Peyer's patch (tissue), 4 donors: ENCODE results near the gene MRC2. TPM values are rescaled to one million over a fixed set of nuclear protein-coding genes. Genes with fewer than 3 reads are reported as not detected.
"Not testable (repeated sequence)": the region's sequence is repeated elsewhere in the genome, so short reads cannot be mapped to it uniquely, and the experiment has no call there.

ENCODE experiments used
- DNase-seq, 3 donors: peaks; one replicate each; pipeline ENCODE4 v3.0.0-alpha.2; 2017 to 2019
- H3K27ac ChIP-seq, 4 donors: fragments of 200-600 bp; sonication (generic); one replicate each; pipeline ENCODE4 v1.5.1; 2016 to 2019
- H3K27me3 ChIP-seq, 2 donors: fragments of 200-600 bp; sonication (generic); one replicate each; pipeline ENCODE4 v1.5.1; 2019
- H3K36me3 ChIP-seq, 3 donors: fragments of 200-600 bp; sonication (generic); one replicate each; pipeline ENCODE4 v1.5.1; 2016 to 2019
- H3K4me1 ChIP-seq, 4 donors: fragments of 200-600 bp; sonication (generic); one replicate each; pipeline ENCODE4 v1.5.1; 2016 to 2019
- H3K4me3 ChIP-seq, 4 donors: fragments of 200-600 bp; sonication (generic); 1 replicate in 3 of 4; 2 replicates in 1 of 4; pipeline ENCODE4 v1.5.1; 2016 to 2019; ENCODE audit warnings: mild to moderate bottlenecking in 1 of 4
- H3K9me3 ChIP-seq, 4 donors: fragments of 200-600 bp; sonication (generic); one replicate each; pipeline ENCODE4 v1.5.1; 2016 to 2019; ENCODE audit warnings: mild to moderate bottlenecking in 1 of 4
- CTCF ChIP-seq, 6 experiments: fragments of 450-650 bp in 4 of 6; fragments of 200-600 bp in 2 of 6; sonication (generic) in 1 of 6; IDR thresholded peaks; one replicate each; pipeline ENCODE4 v1.5.1; 2017 to 2019; ENCODE audit warnings: antibody characterized with exemption in 6 of 6, mild to moderate bottlenecking in 3 of 6, moderate library complexity in 1 of 6
- POLR2A ChIP-seq, 2 donors: fragments of 450-650 bp; IDR thresholded peaks; one replicate each; pipeline ENCODE4 v1.5.1; 2017; ENCODE audit warnings: antibody characterized with exemption in 2 of 2, mild to moderate bottlenecking in 2 of 2, moderate library complexity in 2 of 2
- total RNA-seq, 4 donors: library from RNA; depleted of rRNA; stranded (reverse); fragments of >200 nt; gene quantifications; one replicate each; pipeline ENCODE4 v1.1.0, GENCODE V29; 2016

Gene MRC2
- total RNA-seq, 4 donors from 2014 or later, result 9.0 to 33.8 (median 14.6) TPM

GRCh38 chr17:62587554-62587953 lies 39.9 kb upstream of the MRC2 start:
- DNase-seq, result no peak
- TF ChIP-seq POLR2A (IDR thresholded peaks at IDR 0.05) (no peak), CTCF (IDR thresholded peaks at IDR 0.05) (no peak)
- peaks cover 0 to 70% (median 0%) of the 10 kb centered on the region in 3 donors for H3K36me3 ChIP-seq
- no peak overlapping the region for H3K4me3 ChIP-seq
- H3K27me3 ChIP-seq, result no peaks in the 10 kb centered on the region
- H3K4me1 ChIP-seq, result no peaks in the 10 kb centered on the region
- H3K9me3 ChIP-seq, result no peaks in the 10 kb centered on the region
- H3K27ac ChIP-seq, result no peak overlapping the region

- Histone ChIP-seq H3K9me3 (no peaks in the 10 kb centered on the region), H3K27ac (no peak overlapping the region), H3K4me3 (no peak overlapping the region), H3K4me1 (no peaks in the 10 kb centered on the region), H3K27me3 (no peaks in the 10 kb centered on the region), H3K36me3 (peaks cover 0 to 70% (median 0%) of the 10 kb centered on the region in 3 donors)
- DNase-seq, result no peak
- TF ChIP-seq CTCF (IDR thresholded peaks at IDR 0.05), result no peak
- TF ChIP-seq POLR2A (IDR thresholded peaks at IDR 0.05), result no peak
Observed at GRCh38 chr17:62588109-62588508, 39.4 kb upstream of the MRC2 start.

- H3K36me3 ChIP-seq, result peaks cover 0 to 76% (median 0%) of the 10 kb centered on the region in 3 donors
- no peaks in the 10 kb centered on the region for H3K27me3 ChIP-seq
- H3K4me1 ChIP-seq, result no peaks in the 10 kb centered on the region
- DNase-seq, result no peak
- H3K4me3 ChIP-seq, result no peak overlapping the region
- no peaks in the 10 kb centered on the region for H3K9me3 ChIP-seq
- no peak for TF ChIP-seq CTCF (IDR thresholded peaks at IDR 0.05)
- TF ChIP-seq POLR2A (IDR thresholded peaks at IDR 0.05), result no peak
- no peak overlapping the region for H3K27ac ChIP-seq
Observed at GRCh38 chr17:62591333-62591732, 36.1 kb upstream of the MRC2 start.

- not testable (repeated sequence) for DNase-seq, H3K4me3 ChIP-seq, H3K27me3 ChIP-seq, H3K4me1 ChIP-seq, H3K9me3 ChIP-seq, H3K27ac ChIP-seq
- peaks cover 0 to 76% (median 0%) of the 10 kb centered on the region in 3 donors for H3K36me3 ChIP-seq
Observed at GRCh38 chr17:62591822-62592221, 35.6 kb upstream of the MRC2 start.

GRCh38 chr17:62592341-62593099 lies 35.0 kb upstream of the MRC2 start:
- H3K27me3 ChIP-seq, result no peaks in the 10 kb centered on the region
- H3K27ac ChIP-seq, result no peak overlapping the region
- no peaks in the 10 kb centered on the region for H3K4me1 ChIP-seq
- peaks cover 0 to 77% (median 0%) of the 10 kb centered on the region in 3 donors for H3K36me3 ChIP-seq
- no peak for TF ChIP-seq CTCF (IDR thresholded peaks at IDR 0.05)
- no peak for TF ChIP-seq POLR2A (IDR thresholded peaks at IDR 0.05)
- H3K4me3 ChIP-seq, result no peak overlapping the region
- H3K9me3 ChIP-seq, result no peaks in the 10 kb centered on the region
- DNase-seq, result no peak

GRCh38 chr17:62595484-62595883 lies 32.0 kb upstream of the MRC2 start:
- H3K4me3 ChIP-seq, result no peak overlapping the region
- no peak for DNase-seq
- no peaks in the 10 kb centered on the region for H3K4me1 ChIP-seq
- peaks cover 0 to 81% (median 0%) of the 10 kb centered on the region in 3 donors for H3K36me3 ChIP-seq
- H3K9me3 ChIP-seq, result no peaks in the 10 kb centered on the region
- no peak for TF ChIP-seq POLR2A (IDR thresholded peaks at IDR 0.05)
- no peak for TF ChIP-seq CTCF (IDR thresholded peaks at IDR 0.05)
- no peaks in the 10 kb centered on the region for H3K27me3 ChIP-seq
- no peak overlapping the region for H3K27ac ChIP-seq
